C1 segment of cervical spinal cord (tissue), 14 donors: Measurements from ENCODE around the gene LIN7B.

Experiments
- DNase-seq, 14 donors: peaks; one replicate each; lab custom pipeline; 2025; lab: John Stamatoyannopoulos, UW

LIN7B gene

GRCh38 chr19:49142866-49143335 lies 28.7 kb downstream of the LIN7B start:
- DNase-seq: peak; percentile 40 to 92 (median 80)

GRCh38 chr19:49145573-49146407 lies 31.6 kb downstream of the LIN7B start:
- peak in 13 of 14 donors; percentile 48 to 91 (median 76) for DNase-seq

- DNase-seq: peak in 3 of 14 donors; percentile 46 to 70 (median 69)
These were observed 32.2 kb downstream of the LIN7B start for GRCh38 chr19:49146408-49146770.

GRCh38 chr19:49148044-49148682 lies 34.0 kb downstream of the LIN7B start:
- no peak for DNase-seq

GRCh38 chr19:49148784-49149651 lies 34.8 kb downstream of the LIN7B start:
- peak in 13 of 14 donors; percentile 26 to 95 (median 75) for DNase-seq

GRCh38 chr19:49149652-49150105 lies 35.5 kb downstream of the LIN7B start:
- DNase-seq: peak in 11 of 14 donors; percentile 42 to 83 (median 75)

GRCh38 chr19:49150106-49150943 lies 36.2 kb downstream of the LIN7B start:
- peak; percentile 23 to 95 (median 88) for DNase-seq

- DNase-seq: no peak
These were observed 36.7 kb downstream of the LIN7B start for GRCh38 chr19:49150944-49151243.

GRCh38 chr19:49151267-49152118 lies 37.3 kb downstream of the LIN7B start:
- DNase-seq: peak in 8 of 14 donors; percentile 14 to 61 (median 26)

- no peak for DNase-seq
These were observed 38.0 kb downstream of the LIN7B start for GRCh38 chr19:49152119-49152550.

GRCh38 chr19:49153167-49153809 lies 39.1 kb downstream of the LIN7B start:
- no peak for DNase-seq

- no peak for DNase-seq
These were observed 40.1 kb downstream of the LIN7B start for GRCh38 chr19:49154279-49154678.

- no peak for DNase-seq
These were observed 41.0 kb downstream of the LIN7B start, which contains the start of gene HRC for GRCh38 chr19:49155005-49155819. Gene HRC, minus strand, starts transcription at chr19:49155396. Its CDS starts 159 bp downstream, at chr19:49155237.

GRCh38 chr19:49155820-49156346 lies 41.7 kb downstream of the LIN7B start:
- no peak for DNase-seq

- DNase-seq: peak in 13 of 14 donors; percentile 11 to 73 (median 47)
These were observed 43.5 kb downstream of the LIN7B start, which contains the start of gene TRPM4 for GRCh38 chr19:49157445-49158224. Gene TRPM4, plus strand, starts transcription at chr19:49157792. Its CDS starts 75 bp downstream, at chr19:49157867.

- DNase-seq: no peak
These were observed 46.5 kb downstream of the LIN7B start for GRCh38 chr19:49160450-49161189.
